ENCODE measurements around the gene SYPL2. TPM values are rescaled to one million over a fixed set of nuclear protein-coding genes. Genes with fewer than 3 reads are reported as not detected.

SYPL2 gene
- total and polyA plus RNA-seq, 2 of the 8 experiments (the other 6 are each of a cell fraction or from before 2014, with no cell fraction given) = 1.5 TPM

GRCh38 chr1:109492779-109493178, 26.4 kb downstream of the SYPL2 start:
- Histone ChIP-seq H3K56ac (replicated peaks; ENCODE audit: insufficient read length, low read depth, low read length) (no peak overlapping the region), H4K8ac (ENCODE audit: extremely low read depth, insufficient read depth, low read length) (no peak overlapping the region), H3K18ac (ENCODE audit: extremely low read depth, low read length) (no peak overlapping the region), H3K9ac (replicated peaks in 1 of 4; ENCODE audit: extremely low read depth in 1 of 4, low read depth in 3 of 4, low read length in 3 of 4) (no peak overlapping the region), H4K20me1 (replicated peaks in 1 of 2; ENCODE audit: control insufficient read depth in 1 of 2, insufficient read depth in 2 of 2, low read length in 2 of 2) (peaks cover 0 to 1% of the 10 kb centered on the region in 2 experiments), H2BK120ac (replicated peaks; ENCODE audit: low read depth, low read length) (no peak overlapping the region), H3K27ac (ENCODE audit: low read depth, low read length) (no peak overlapping the region), H3K4me2 (ENCODE audit: insufficient read depth in 1 of 2, low read depth in 2 of 2, low read length in 2 of 2) (no peak overlapping the region), H2BK12ac (ENCODE audit: low read depth, low read length) (no peak overlapping the region), H3K4me1 (replicated peaks in 1 of 4; ENCODE audit: control insufficient read depth in 3 of 4, insufficient read depth in 4 of 4, low read length in 3 of 4) (peaks cover 0 to 6% (median under 1%) of the 10 kb centered on the region in 4 experiments; a peak in 3 of 7 replicates), H2BK20ac (ENCODE audit: low read length) (no peak overlapping the region), H4K5ac (ENCODE audit: insufficient read length, low read depth, low read length) (no peak overlapping the region), H3K79me1 (ENCODE audit: low read depth, low read length) (no peaks in the 10 kb centered on the region; the same call in 1 of the 2 replicates), H3K36me3 (ENCODE audit: control insufficient read depth in 2 of 4, insufficient read depth in 4 of 4, low read length in 3 of 4) (no peaks in the 10 kb centered on the region; a peak in 1 of 8 replicates), H2BK15ac (ENCODE audit: low read length) (no peak overlapping the region), H3K4ac (replicated peaks; ENCODE audit: insufficient read length, low read depth, low read length) (no peak overlapping the region), H3K23ac (ENCODE audit: insufficient read length) (no peak overlapping the region), H3K23me2 (ENCODE audit: low read depth, low read length) (peaks cover 2% of the 10 kb centered on the region), H3K79me2 (ENCODE audit: control insufficient read depth in 1 of 2, insufficient read depth in 2 of 2, low read length in 2 of 2) (no peaks in the 10 kb centered on the region), H2AFZ (ENCODE audit: low read length) (no peak overlapping the region), H3K27me3 (replicated peaks in 1 of 4; ENCODE audit: control insufficient read depth in 3 of 4, extremely low read depth in 1 of 4, insufficient read depth in 3 of 4, low read length in 3 of 4) (no peaks in the 10 kb centered on the region), H3K4me3 (ENCODE audit: extremely low read depth in 1 of 4, insufficient read depth in 2 of 4, low read depth in 3 of 4, low read length in 4 of 4) (no peak overlapping the region), H4K91ac (replicated peaks; ENCODE audit: insufficient read length, low read length) (no peak overlapping the region), H3K14ac (ENCODE audit: insufficient read length) (no peak overlapping the region), H2BK5ac (ENCODE audit: low read depth, low read length) (no peak overlapping the region), H3K9me3 (ENCODE audit: insufficient read depth in 2 of 2, low read depth in 1 of 2, low read length in 1 of 2) (no peaks in the 10 kb centered on the region), H2AK5ac (ENCODE audit: low read depth, low read length) (no peak overlapping the region)
- CTCF ChIA-PET (ENCODE audit: partially characterized antibody) = interaction anchor here (0.9 to 43.7 kb wide), 15 partner anchors 7 to 536 kb away, joined by 3 to 1755 read pairs (median 3); partner anchors contain the start of genes AMIGO1, AMPD2, ATXN7L2 and GNAT2
- no peak for FAIRE-seq
- no peak for DNase-seq (ENCODE audit: low read depth in 1 of 2, low spot score in 2 of 2)
- POLR2A ChIA-PET (ENCODE audit: partially characterized antibody) = interaction anchor here (0.9 to 2.8 kb wide), 5 partner anchors 8 to 66 kb away, joined by 3 to 9 read pairs (median 4); partner anchors contain the start of genes AMIGO1 and GNAI3
- 84% methylated on average over 3 of the region's 4 CpGs; no CpG with 5 or more reads in 1 of the 2 experiments for WGBS, 2 experiments (ENCODE audit: extremely low coverage in 1 of 2, insufficient coverage in 1 of 2, insufficient read length in 1 of 2, insufficient replicate concordance in 2 of 2, low coverage in 1 of 2, low lambda C conversion rate in 2 of 2, missing lambda C conversion rate in 1 of 2)
- no peak for TF ChIP-seq ZNF274 (IDR thresholded peaks at IDR 0.05; ENCODE audit: borderline replicate concordance, extremely low read depth, low read length)
- no peak for TF ChIP-seq JUND (IDR thresholded peaks at IDR 0.05; ENCODE audit: low read length)
- TF ChIP-seq GABPA (IDR thresholded peaks at IDR 0.05; ENCODE audit: borderline replicate concordance, insufficient read depth, low read length) = no peak
- TF ChIP-seq MAFK (IDR thresholded peaks at IDR 0.05; ENCODE audit: low read depth, low read length) = no peak
- no peak for TF ChIP-seq SIX5 (IDR thresholded peaks at IDR 0.05; ENCODE audit: low read depth, low read length)
- TF ChIP-seq CREB1 (IDR thresholded peaks at IDR 0.05) = no peak
